Spleen (tissue), 11 donors: ENCODE data around the gene CSN1S1. TPM values are rescaled to one million over a fixed set of nuclear protein-coding genes. Genes with fewer than 3 reads are reported as not detected.
A peak's percentile ranks its signal among the peaks of the same experiment; 100 is the strongest.
"Not testable (repeated sequence)": the region's sequence is repeated elsewhere in the genome, so short reads cannot be mapped to it uniquely, and the experiment has no call there.

Experiments used
- DNase-seq: peaks from one replicate; pipeline ENCODE4 v3.0.0-alpha.2; 2020
- H3K27ac ChIP-seq, 8 donors: fragments of 200-600 bp; sonication (generic) in 7 of 8; 1 replicate in 4 of 8; 2 replicates in 4 of 8; pipeline versions ENCODE4 v1.5.0 to v1.8.0; 2016 to 2021; ENCODE audit warnings: inconsistent platforms in 4 of 8, mild to moderate bottlenecking in 4 of 8, moderate library complexity in 1 of 8
- H3K27me3 ChIP-seq, 7 donors: fragments of 200-600 bp; sonication (generic) in 6 of 7; replicated peaks in 1 of 7; 1 replicate in 4 of 7; 2 replicates in 3 of 7; pipeline versions ENCODE4 v1.5.0 to v1.8.0; 2016 to 2021; ENCODE audit warnings: inconsistent platforms in 3 of 7, mild to moderate bottlenecking in 1 of 7
- H3K36me3 ChIP-seq, 6 donors: fragments of 200-600 bp; sonication (generic) in 5 of 6; 1 replicate in 4 of 6; 2 replicates in 2 of 6; pipeline versions ENCODE4 v1.5.0 to v1.8.0; 2016 to 2021; ENCODE audit warnings: inconsistent platforms in 2 of 6
- H3K4me1 ChIP-seq, 6 donors: fragments of 200-600 bp; sonication (generic) in 5 of 6; 1 replicate in 3 of 6; 2 replicates in 3 of 6; pipeline versions ENCODE4 v1.5.0 to v1.8.0; 2016 to 2021; ENCODE audit warnings: inconsistent platforms in 3 of 6
- H3K4me3 ChIP-seq, 8 donors: fragments of 200-600 bp; sonication (generic) in 7 of 8; 1 replicate in 4 of 8; 2 replicates in 4 of 8; pipeline versions ENCODE4 v1.5.0 to v1.8.0; 2016 to 2021; ENCODE audit warnings: inconsistent platforms in 4 of 8, mild to moderate bottlenecking in 4 of 8, moderate library complexity in 2 of 8
- H3K9me3 ChIP-seq, 8 donors: fragments of 200-600 bp; sonication (generic) in 7 of 8; 1 replicate in 4 of 8; 2 replicates in 4 of 8; pipeline versions ENCODE4 v1.5.0 to v1.8.0; 2016 to 2021; ENCODE audit warnings: inconsistent platforms in 4 of 8
- POLR2A ChIP-seq, 3 donors: fragments of 450-650 bp; IDR thresholded peaks; one replicate each; pipeline ENCODE4 v1.5.1; 2017; ENCODE audit warnings: antibody characterized with exemption in 3 of 3, mild to moderate bottlenecking in 1 of 3
- POLR2AphosphoS5 ChIP-seq, 3 donors: sonication (generic); formaldehyde crosslinking; IDR thresholded peaks; one replicate each; pipeline ENCODE4 v1.5.1; 2017; ENCODE audit warnings: antibody characterized with exemption in 3 of 3
- WGBS, 5 donors: extraction: QIAGEN DNeasy Blood & Tissue Kit in 3 of 5; methylation state at CpG; one replicate each; pipeline versions ENCODE4 v1.1.5 to v1.1.7; 2013 to 2018; 5-methylcytosine and 5-hydroxymethylcytosine counted together
- intact Hi-C: fragments of 100-400 bp; cut with DNase I; formaldehyde crosslinking; loops from one replicate; pipeline ENCODE4 v1.15.0; 2023; ENCODE audit warnings: low total_unique reads
- polyA plus RNA-seq, 3 donors: library from polyadenylated mRNA; stranded (reverse); fragments of 200-250 nt; gene quantifications; one replicate each; pipeline ENCODE4 v1.2.1, GENCODE V29; 2013
- total RNA-seq, 7 donors: library from RNA; depleted of rRNA in 3 of 7; stranded (reverse); fragments of >200 nt in 3 of 7; fragmentation: NEBNext Ultra II Directional in 4 of 7; extraction: Animal tissue kit (Norgen Biotek cat#: 25700) in 4 of 7; gene quantifications; one replicate each; pipeline versions ENCODE4 v1.1.0 to v1.2.1, GENCODE V29; 2016 to 2021
- TF ChIP-seq, protein P1 (sequence below), 11 experiments: fragments of 200-600 bp in 7 of 11; fragments of 450-650 bp in 4 of 11; sonication (generic) in 4 of 11; IDR thresholded peaks in 8 of 11; conservative IDR thresholded peaks in 3 of 11; 1 replicate in 7 of 11; 2 replicates in 4 of 11; pipeline versions ENCODE4 v1.4.0 to v1.8.0; 2016 to 2021; ENCODE audit warnings: antibody characterized with exemption in 11 of 11, inconsistent platforms in 4 of 11, mild to moderate bottlenecking in 1 of 11
- donor health status: healthy with polysubstance abuse.
- donor health status: DM: no; HTN: no; CAD: no; lungs with moderate emphysema.
- donor health status: DM: no; HTN: no; CAD: no.
- donor health status: Bipolar disorder and iron deficiency.
- donor health status: healthy.
- donor health status: DM: no; HTN: no; CAD: no.
- donor health status: DM: yes; HTN: yes; CAD: no.

Gene CSN1S1
- total and polyA plus RNA-seq, 10 donors: not detected

- Histone ChIP-seq H3K9me3 (no peaks in the 10 kb centered on the region), H3K27me3 (no peaks in the 10 kb centered on the region), H3K4me3 (no peak overlapping the region), H3K36me3 (no peaks in the 10 kb centered on the region), H3K27ac (no peak overlapping the region), H3K4me1 (no peaks in the 10 kb centered on the region)
- TF ChIP-seq POLR2A (IDR thresholded peaks at IDR 0.05): no peak
- 91 to 99% (median 96%) methylated on average over 4 of the region's 4 CpGs for WGBS, 5 donors
- DNase-seq: no peak
- intact Hi-C loops: no loop called here
These were observed 21.7 kb upstream of the CSN1S1 start for GRCh38 chr4:69909195-69909594.

DNA sequence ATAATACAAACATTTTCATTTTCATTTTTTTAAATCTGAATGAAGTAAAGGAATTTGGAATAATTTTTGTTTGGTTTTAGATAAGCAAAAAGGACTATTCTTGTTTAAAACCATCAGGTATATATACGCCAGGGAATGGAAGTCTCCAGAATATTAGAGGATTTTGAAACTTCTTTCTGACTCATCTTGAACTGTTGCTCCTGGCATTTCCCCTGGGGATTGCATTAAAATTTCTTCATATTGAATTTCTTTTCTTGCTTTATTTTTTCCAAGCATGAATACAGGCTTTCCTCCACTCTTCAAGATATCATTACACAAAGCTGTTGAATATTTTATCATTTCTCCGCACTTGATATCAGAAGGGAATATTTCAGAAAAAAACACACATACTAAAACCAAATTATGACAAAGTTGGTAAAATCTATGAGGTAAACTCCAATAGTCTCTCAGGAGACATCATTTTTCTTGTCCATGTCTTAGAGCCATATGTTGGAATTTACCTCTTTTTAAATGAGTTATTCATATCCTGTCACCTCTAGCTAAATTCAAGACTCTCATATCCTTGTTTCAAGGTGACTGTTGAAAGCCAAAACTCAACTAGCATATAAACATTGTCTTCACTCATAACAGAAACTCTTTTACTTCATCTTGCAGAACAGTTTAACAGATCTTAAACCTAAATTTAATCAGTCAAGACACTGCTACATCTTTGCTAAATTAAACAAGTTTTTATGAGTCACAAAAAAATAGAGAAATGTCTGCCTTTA is 20.7 kb upstream of the CSN1S1 start:
- Histone ChIP-seq H3K9me3 (no peaks in the 10 kb centered on the region), H3K27me3 (no peaks in the 10 kb centered on the region), H3K36me3 (no peaks in the 10 kb centered on the region), H3K4me3 (no peak overlapping the region), H3K27ac (no peak overlapping the region), H3K4me1 (no peaks in the 10 kb centered on the region)
- TF ChIP-seq POLR2A (IDR thresholded peaks at IDR 0.05) (no peak), POLR2AphosphoS5 (IDR thresholded peaks at IDR 0.05) (no peak)
- TF ChIP-seq, protein P1, sequence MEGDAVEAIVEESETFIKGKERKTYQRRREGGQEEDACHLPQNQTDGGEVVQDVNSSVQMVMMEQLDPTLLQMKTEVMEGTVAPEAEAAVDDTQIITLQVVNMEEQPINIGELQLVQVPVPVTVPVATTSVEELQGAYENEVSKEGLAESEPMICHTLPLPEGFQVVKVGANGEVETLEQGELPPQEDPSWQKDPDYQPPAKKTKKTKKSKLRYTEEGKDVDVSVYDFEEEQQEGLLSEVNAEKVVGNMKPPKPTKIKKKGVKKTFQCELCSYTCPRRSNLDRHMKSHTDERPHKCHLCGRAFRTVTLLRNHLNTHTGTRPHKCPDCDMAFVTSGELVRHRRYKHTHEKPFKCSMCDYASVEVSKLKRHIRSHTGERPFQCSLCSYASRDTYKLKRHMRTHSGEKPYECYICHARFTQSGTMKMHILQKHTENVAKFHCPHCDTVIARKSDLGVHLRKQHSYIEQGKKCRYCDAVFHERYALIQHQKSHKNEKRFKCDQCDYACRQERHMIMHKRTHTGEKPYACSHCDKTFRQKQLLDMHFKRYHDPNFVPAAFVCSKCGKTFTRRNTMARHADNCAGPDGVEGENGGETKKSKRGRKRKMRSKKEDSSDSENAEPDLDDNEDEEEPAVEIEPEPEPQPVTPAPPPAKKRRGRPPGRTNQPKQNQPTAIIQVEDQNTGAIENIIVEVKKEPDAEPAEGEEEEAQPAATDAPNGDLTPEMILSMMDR (IDR thresholded peaks at IDR 0.05 in 8 of 11, conservative IDR thresholded peaks at IDR 0.05 in 3 of 11): no peak
- no peak for DNase-seq
- whole genome bisulfite sequencing, 5 donors: 72 to 90% (median 81%) methylated on average over 2 of the region's 2 CpGs
- intact Hi-C loops: no loop called here

GRCh38 chr4:69920874-69921273 is 10.0 kb upstream of the CSN1S1 start:
- Histone ChIP-seq H3K9me3 (no peaks in the 10 kb centered on the region), H3K27me3 (no peaks in the 10 kb centered on the region), H3K27ac (no peak overlapping the region), H3K36me3 (no peaks in the 10 kb centered on the region), H3K4me3 (no peak overlapping the region), H3K4me1 (no peaks in the 10 kb centered on the region)
- intact Hi-C loops: no loop called here
- no peak for DNase-seq
- 42 to 52% (median 48%) methylated on average over 4 of the region's 4 CpGs for whole genome bisulfite sequencing, 5 donors
- TF ChIP-seq POLR2A (IDR thresholded peaks at IDR 0.05) (no peak), POLR2AphosphoS5 (IDR thresholded peaks at IDR 0.05) (no peak)
- TF ChIP-seq, protein P1 (IDR thresholded peaks at IDR 0.05 in 8 of 11, conservative IDR thresholded peaks at IDR 0.05 in 3 of 11): no peak

GRCh38 chr4:69923782-69924410 is 7.0 kb upstream of the CSN1S1 start:
- H3K9me3 ChIP-seq, H3K27ac ChIP-seq, intact Hi-C loops, H3K27me3 ChIP-seq, H3K4me3 ChIP-seq, H3K36me3 ChIP-seq, H3K4me1 ChIP-seq: not testable (repeated sequence)
- peak; percentile 62 for DNase-seq
- 89 to 96% (median 93%) methylated on average over 15 to 33 of the region's 33 CpGs for WGBS, 5 donors

DNA sequence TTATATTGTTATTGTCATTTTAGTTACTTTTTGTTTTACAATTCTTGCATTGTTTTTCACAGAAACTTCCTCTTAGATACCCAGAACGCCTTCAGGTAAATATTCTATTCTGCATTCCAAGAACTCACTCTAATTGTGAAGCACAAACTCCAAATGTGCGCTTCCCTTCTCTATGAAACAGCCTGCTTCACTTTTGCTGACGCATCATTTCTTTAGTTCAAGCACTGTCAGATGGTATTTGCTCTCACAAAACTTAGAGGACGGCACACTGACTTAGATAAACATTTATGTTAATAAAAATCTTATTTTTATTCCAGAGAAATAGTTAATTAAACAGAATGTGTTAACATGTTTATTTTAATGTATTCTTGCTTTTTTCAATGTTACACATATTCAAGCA is 3.3 kb downstream of the CSN1S1 start:
- DNase-seq: no peak
- WGBS, 5 donors: 63 to 78% (median 71%) methylated on average over 4 of the region's 4 CpGs
- H3K27ac ChIP-seq: no peak overlapping the region
- no peaks in the 10 kb centered on the region for H3K4me1 ChIP-seq
- no peak overlapping the region for H3K4me3 ChIP-seq
- intact Hi-C loops: no loop called here
- no peaks in the 10 kb centered on the region for H3K27me3 ChIP-seq
- no peaks in the 10 kb centered on the region for H3K9me3 ChIP-seq
- no peaks in the 10 kb centered on the region for H3K36me3 ChIP-seq
- TF ChIP-seq, protein P1 (IDR thresholded peaks at IDR 0.05 in 8 of 11, conservative IDR thresholded peaks at IDR 0.05 in 3 of 11): no peak
- TF ChIP-seq POLR2AphosphoS5 (IDR thresholded peaks at IDR 0.05) (no peak), POLR2A (IDR thresholded peaks at IDR 0.05) (no peak)
